Type B pancreatic cell (in vitro differentiated cells): Measurements from ENCODE around the gene ACOXL. TPM values are rescaled to one million over a fixed set of nuclear protein-coding genes. Genes with fewer than 3 reads are reported as not detected.

Experiments used
- DNase-seq: peaks from one replicate; pipeline ENCODE4 v3.0.0; 2021; ENCODE audit warnings: mixed read lengths; ENCODE audit not compliant: unreplicated experiment; ENCODE audit errors: extremely low spot score
- H3K27ac Mint-ChIP-seq: 2 replicates; pipeline ENCODE4 v1.8.0; 2021; ENCODE audit warnings: mild to moderate bottlenecking, mixed read lengths
- H3K27me3 Mint-ChIP-seq: 2 replicates; pipeline ENCODE4 v1.8.0; 2021; ENCODE audit warnings: mixed read lengths
- H3K36me3 Mint-ChIP-seq: 2 replicates; pipeline ENCODE4 v1.8.0; 2021; ENCODE audit warnings: mixed read lengths
- H3K4me1 Mint-ChIP-seq: one replicate; pipeline ENCODE4 v1.8.0; 2021; ENCODE audit warnings: mixed read lengths; ENCODE audit not compliant: unreplicated experiment
- H3K4me3 Mint-ChIP-seq: 2 replicates; pipeline ENCODE4 v1.8.0; 2021; ENCODE audit warnings: mild to moderate bottlenecking, mixed read lengths
- H3K9me3 Mint-ChIP-seq: 2 replicates; pipeline ENCODE4 v1.8.0; 2021; ENCODE audit warnings: mixed read lengths
- CTCF ChIP-seq: fragments of 200-600 bp; sonication (generic); conservative IDR thresholded peaks from 2 replicates; pipeline ENCODE4 v1.5.0; 2021; ENCODE audit warnings: antibody characterized with exemption, mild to moderate bottlenecking
- total RNA-seq: library from RNA; stranded (reverse); gene quantifications from 2 replicates; pipeline ENCODE4 v1.2.1, GENCODE V29; 2021; ENCODE audit warnings: low replicate concordance

The ACOXL gene
- total RNA-seq, 1 donor from 2014 or later, result 1.4 TPM

DNA sequence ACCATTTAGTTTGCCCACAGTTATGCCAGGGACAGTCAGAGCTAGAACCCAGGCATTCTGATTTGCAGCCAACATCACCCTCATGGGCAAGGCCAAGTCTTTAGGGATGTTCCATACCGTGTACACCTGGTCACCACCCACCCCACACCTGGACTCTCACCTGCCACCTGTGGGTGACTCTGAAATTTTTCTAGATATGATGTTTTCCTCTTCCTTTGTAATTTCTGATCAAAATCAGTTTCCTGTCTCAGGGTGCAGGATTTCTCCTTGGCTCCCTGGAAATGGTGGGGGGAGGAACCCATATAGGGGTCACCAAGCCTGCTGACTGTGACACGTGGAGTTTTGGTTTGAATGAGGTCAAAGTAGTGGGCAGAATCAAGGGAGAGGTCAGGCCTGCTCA is 138.2 kb downstream of the ACOXL start:
- no peak for TF ChIP-seq CTCF
- H3K36me3 Mint-ChIP-seq, result no peaks in the 10 kb centered on the region
- no peak for DNase-seq
- peaks cover 20% of the 10 kb centered on the region for H3K4me1 Mint-ChIP-seq
- H3K27ac Mint-ChIP-seq, result no peak overlapping the region
- H3K9me3 Mint-ChIP-seq, result no peaks in the 10 kb centered on the region
- H3K27me3 Mint-ChIP-seq, result peaks cover 10% of the 10 kb centered on the region
- no peak overlapping the region for H3K4me3 Mint-ChIP-seq

DNA sequence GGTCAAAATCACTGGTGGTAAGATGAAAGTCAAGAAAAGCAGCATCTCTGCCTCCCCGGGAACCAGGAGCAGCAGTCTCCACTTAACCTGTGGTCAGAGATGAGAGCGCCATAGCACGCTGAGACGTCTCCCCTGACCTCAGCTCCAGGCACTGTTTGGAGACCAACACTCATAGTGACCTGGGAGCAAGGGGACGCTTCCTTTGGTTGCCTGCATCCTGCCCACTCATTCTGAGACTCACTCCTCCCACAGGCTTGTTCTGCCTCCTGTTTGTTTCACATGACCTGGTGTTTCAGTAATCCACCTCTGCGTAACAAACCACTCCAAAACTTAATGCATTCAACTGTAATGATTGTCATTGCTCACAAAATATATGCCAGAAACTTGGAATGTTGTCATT is 139.3 kb downstream of the ACOXL start:
- no peak overlapping the region for H3K4me3 Mint-ChIP-seq
- no peak for DNase-seq
- H3K9me3 Mint-ChIP-seq, result no peaks in the 10 kb centered on the region
- H3K27me3 Mint-ChIP-seq, result peaks cover 7% of the 10 kb centered on the region
- H3K36me3 Mint-ChIP-seq, result no peaks in the 10 kb centered on the region
- H3K4me1 Mint-ChIP-seq, result peaks cover 11% of the 10 kb centered on the region
- H3K27ac Mint-ChIP-seq, result no peak overlapping the region
- no peak for TF ChIP-seq CTCF

- no peak overlapping the region for H3K4me3 Mint-ChIP-seq
- peaks cover 11% of the 10 kb centered on the region for H3K4me1 Mint-ChIP-seq
- H3K27me3 Mint-ChIP-seq, result no peaks in the 10 kb centered on the region
- no peak overlapping the region for H3K27ac Mint-ChIP-seq
- no peak for TF ChIP-seq CTCF
- no peak for DNase-seq
- no peaks in the 10 kb centered on the region for H3K9me3 Mint-ChIP-seq
- no peaks in the 10 kb centered on the region for H3K36me3 Mint-ChIP-seq
Measured at GRCh38 chr2:110872521-110872920, 140.1 kb downstream of the ACOXL start.

- Mint-ChIP-seq H3K4me3 (no peak overlapping the region), H3K9me3 (peaks cover 3% of the 10 kb centered on the region), H3K36me3 (no peaks in the 10 kb centered on the region), H3K27me3 (no peaks in the 10 kb centered on the region), H3K27ac (no peak overlapping the region), H3K4me1 (peaks cover 11% of the 10 kb centered on the region)
- no peak for DNase-seq
- TF ChIP-seq CTCF, result no peak
Measured at GRCh38 chr2:110873056-110873502, 140.7 kb downstream of the ACOXL start.

DNA sequence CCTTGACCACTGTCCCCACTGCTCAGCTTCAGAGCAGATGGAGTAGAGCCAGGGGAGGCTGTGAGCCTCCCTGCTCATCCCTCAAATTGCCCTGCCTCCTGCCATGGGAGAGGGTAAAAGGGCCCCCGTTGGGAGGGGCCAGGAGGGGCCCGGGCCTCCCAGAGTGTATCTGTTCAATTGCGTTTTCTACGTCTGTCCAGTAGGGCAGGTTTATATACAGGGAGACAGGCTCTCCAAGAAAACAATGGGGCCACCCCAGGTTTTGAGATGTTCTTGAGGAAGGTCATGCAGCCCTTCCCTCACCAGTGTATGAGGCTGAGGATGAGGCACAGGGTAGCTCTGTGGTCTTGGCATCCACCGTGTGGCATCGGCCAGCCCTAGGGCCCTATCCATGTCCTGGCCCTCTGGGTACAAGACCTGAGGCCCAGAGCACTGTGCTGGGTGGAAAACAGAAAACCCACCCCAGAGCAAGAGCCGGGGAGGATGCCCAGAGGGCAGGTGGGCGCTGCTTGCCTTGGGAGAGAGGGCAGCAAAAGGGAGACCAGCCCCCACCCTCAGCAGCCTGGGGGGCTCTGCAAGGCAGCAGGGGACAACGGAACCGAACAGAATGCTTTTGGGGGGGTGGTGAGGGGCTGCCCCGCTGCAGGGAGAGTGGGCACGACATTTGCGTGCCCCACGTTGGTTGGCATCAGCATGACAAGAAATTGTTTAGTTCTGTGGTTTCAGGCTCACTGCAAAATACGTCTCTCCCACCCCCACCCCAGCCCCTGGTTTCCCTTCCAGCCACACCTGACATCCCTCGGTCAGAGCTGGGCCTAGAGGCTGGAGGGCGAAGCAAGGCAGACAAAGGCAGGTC is 141.5 kb downstream of the ACOXL start:
- Mint-ChIP-seq H3K4me1 (peaks cover 11% of the 10 kb centered on the region), H3K9me3 (peaks cover 6% of the 10 kb centered on the region), H3K27me3 (no peaks in the 10 kb centered on the region), H3K4me3 (no peak overlapping the region), H3K36me3 (no peaks in the 10 kb centered on the region), H3K27ac (no peak overlapping the region)
- no peak for TF ChIP-seq CTCF
- DNase-seq, result no peak
